ENCODE measurements around the gene SHISA9. TPM values are rescaled to one million over a fixed set of nuclear protein-coding genes. Genes with fewer than 3 reads are reported as not detected.

Gene SHISA9
- total RNA-seq, 2 donors from 2014 or later = not detected

DNA sequence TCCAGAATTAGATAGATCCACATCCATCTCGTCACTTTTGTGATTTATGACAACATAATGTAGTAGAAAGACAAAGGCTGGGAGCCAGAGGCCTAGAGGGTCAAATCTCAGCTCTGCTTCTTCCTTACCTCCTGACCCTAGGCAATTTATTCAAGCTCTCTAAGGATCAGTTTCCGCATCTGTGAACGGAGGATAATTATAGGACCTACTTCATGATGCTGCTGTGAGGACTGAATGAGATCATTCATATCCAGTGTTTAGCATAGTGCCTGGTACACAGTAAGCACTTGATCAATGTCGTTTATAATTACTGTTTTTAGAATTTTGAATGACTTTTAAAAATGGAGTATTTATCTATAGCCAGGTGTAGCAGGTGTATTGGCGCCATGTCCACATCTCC, 128.4 kb downstream of the SHISA9 start:
- no peaks in the 10 kb centered on the region for H3K27me3 Mint-ChIP-seq
- DNase-seq (no peak), ATAC-seq (no peak)
- no peaks in the 10 kb centered on the region for H3K9me3 ChIP-seq (ENCODE audit: control insufficient read depth, low read length, poor library complexity, severe bottlenecking)
- H3K4me1 Mint-ChIP-seq = no peaks in the 10 kb centered on the region
- H3K36me3 Mint-ChIP-seq (ENCODE audit: low read depth) = no peaks in the 10 kb centered on the region
- no peak overlapping the region for H3K4me3 Mint-ChIP-seq
- H3K27ac Mint-ChIP-seq = no peak overlapping the region

DNA sequence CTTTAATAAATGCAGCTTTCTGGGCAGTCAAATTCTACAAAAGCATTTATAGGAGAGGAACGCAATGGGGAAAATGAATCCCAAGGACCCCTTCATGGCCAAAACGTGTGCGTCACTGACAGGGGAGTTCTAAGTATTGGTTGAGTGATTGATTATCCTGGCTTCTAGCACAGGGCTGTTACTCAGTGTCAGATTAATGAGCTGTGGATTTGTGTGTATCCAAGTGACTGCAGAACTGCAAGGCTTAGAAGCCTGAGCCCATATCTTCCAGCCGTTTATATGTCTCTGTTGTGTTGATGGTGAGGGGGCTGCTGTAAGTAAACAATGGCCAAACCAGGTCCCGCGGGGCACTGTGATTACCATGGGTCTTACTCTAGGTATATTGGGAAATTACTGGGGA, 129.4 kb downstream of the SHISA9 start:
- H3K4me3 Mint-ChIP-seq = no peak overlapping the region
- DNase-seq (no peak), ATAC-seq (no peak)
- no peaks in the 10 kb centered on the region for H3K36me3 Mint-ChIP-seq (ENCODE audit: low read depth)
- H3K4me1 Mint-ChIP-seq = no peaks in the 10 kb centered on the region
- no peaks in the 10 kb centered on the region for H3K27me3 Mint-ChIP-seq
- H3K27ac Mint-ChIP-seq = no peak overlapping the region
- H3K9me3 ChIP-seq (ENCODE audit: control insufficient read depth, low read length, poor library complexity, severe bottlenecking) = no peaks in the 10 kb centered on the region

DNA sequence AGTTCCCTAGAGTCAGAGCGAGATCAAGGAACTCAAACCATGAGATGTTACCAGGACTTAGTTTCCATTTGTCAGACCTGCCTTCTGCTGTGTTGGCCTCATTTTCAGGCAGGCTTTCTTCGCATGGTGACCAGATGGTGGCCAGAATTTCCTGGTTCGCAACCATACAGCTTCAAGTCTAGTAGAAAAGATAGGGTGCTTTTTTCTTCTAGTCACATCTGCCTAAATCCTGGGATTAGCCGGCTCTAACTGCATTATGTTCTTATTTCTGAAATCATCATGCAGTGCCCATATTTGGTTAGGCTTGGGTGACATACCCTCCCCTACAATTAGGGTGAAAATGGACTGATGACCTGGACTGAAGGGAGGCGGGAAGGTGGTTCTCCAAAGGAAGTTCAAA, 131.5 kb downstream of the SHISA9 start:
- ATAC-seq = no peak
- Mint-ChIP-seq H3K4me1 (no peaks in the 10 kb centered on the region), H3K27ac (no peak overlapping the region), H3K4me3 (no peak overlapping the region), H3K27me3 (no peaks in the 10 kb centered on the region), H3K36me3 (ENCODE audit: low read depth) (no peaks in the 10 kb centered on the region)
- H3K9me3 ChIP-seq (ENCODE audit: control insufficient read depth, low read length, poor library complexity, severe bottlenecking) = no peaks in the 10 kb centered on the region
- no peak for DNase-seq

DNA sequence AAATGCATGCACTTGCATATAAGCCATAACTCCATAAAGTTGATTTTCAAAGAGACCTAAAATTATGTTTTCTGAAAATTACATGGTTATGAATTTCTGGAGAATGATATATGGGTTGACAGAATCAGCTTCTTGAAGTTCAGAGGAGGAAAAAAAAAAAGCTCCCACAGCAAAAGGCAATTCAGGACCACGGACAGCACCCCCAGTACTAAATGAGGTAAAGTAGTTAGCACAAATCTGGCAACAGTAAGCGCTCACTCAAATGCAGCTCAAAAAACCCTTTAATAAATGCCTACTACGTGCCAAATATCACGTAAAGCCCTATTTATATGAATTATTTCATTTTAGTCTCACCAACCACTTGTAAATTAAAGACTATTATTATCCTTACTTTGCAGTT, 135.2 kb downstream of the SHISA9 start:
- Mint-ChIP-seq H3K27me3 (no peaks in the 10 kb centered on the region), H3K27ac (no peak overlapping the region), H3K4me3 (no peak overlapping the region), H3K4me1 (no peaks in the 10 kb centered on the region), H3K36me3 (ENCODE audit: low read depth) (no peaks in the 10 kb centered on the region)
- H3K9me3 ChIP-seq (ENCODE audit: control insufficient read depth, low read length, poor library complexity, severe bottlenecking) = no peaks in the 10 kb centered on the region
- ATAC-seq = no peak
- no peak for DNase-seq

DNA sequence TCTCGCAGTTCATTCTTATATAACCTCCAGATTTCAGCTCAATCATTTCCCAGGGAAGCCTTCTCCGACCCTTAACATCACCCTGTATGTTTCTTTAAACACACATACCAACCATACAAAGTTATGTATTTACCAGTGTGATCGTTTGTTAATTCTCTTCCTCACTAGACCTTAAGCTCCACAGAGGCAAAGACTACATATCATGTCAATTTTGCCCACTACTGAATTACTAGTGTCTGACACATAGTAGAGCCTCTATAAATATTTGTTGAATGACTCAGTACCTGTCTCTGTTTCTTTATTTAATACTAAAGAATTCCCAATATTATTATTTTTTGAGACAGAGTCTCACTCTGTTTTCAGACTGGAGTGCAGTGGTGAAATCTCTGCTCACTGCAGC, 137.2 kb downstream of the SHISA9 start:
- ATAC-seq (no peak), DNase-seq (no peak)
- no peak overlapping the region for H3K27ac Mint-ChIP-seq
- no peaks in the 10 kb centered on the region for H3K4me1 Mint-ChIP-seq
- no peaks in the 10 kb centered on the region for H3K27me3 Mint-ChIP-seq
- no peak overlapping the region for H3K4me3 Mint-ChIP-seq
- no peaks in the 10 kb centered on the region for H3K36me3 Mint-ChIP-seq (ENCODE audit: low read depth)
- H3K9me3 ChIP-seq (ENCODE audit: control insufficient read depth, low read length, poor library complexity, severe bottlenecking) = no peaks in the 10 kb centered on the region

DNA sequence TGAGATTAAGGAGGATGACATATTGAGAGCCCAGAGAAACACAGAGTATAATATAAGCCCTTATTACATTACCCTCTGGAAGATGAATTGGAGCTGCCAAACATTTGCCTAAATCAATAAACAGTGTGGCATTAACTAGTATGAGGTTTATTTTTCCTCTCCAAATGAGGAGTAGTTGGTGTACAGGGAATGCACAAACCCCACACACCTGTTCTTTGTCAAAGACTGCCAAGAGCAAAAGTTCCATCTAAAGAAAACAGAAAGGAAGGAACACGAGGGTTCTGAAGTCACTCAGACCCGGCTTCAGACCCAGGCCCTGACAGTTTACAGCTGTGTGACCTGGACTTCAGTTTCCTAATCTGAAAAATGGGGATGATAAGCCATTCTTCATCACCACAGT, 138.1 kb downstream of the SHISA9 start:
- ATAC-seq = no peak
- H3K9me3 ChIP-seq (ENCODE audit: control insufficient read depth, low read length, poor library complexity, severe bottlenecking) = no peaks in the 10 kb centered on the region
- no peaks in the 10 kb centered on the region for H3K36me3 Mint-ChIP-seq (ENCODE audit: low read depth)
- no peak for DNase-seq
- H3K4me1 Mint-ChIP-seq = no peaks in the 10 kb centered on the region
- H3K27ac Mint-ChIP-seq = no peak overlapping the region
- no peaks in the 10 kb centered on the region for H3K27me3 Mint-ChIP-seq
- no peak overlapping the region for H3K4me3 Mint-ChIP-seq

DNA sequence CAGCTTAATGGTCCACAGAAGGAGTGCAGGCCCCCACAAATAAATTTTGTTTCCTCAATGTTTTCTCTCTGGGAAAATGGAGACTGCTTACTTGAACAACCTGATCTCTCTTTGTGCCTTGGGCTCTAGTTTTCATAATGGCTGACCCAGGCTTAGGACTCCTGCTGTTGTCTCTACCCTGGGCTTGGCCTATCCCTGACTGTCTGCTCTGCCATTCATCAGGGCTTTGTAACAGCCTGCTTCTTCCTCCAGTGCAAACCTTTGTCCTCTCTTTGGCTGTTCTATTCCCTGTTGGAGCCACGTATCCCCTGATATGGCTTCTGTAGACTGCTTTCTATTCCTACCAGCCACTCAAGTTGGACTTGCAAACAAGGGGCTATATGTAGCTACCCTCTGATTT, 139.8 kb downstream of the SHISA9 start:
- no peaks in the 10 kb centered on the region for H3K36me3 Mint-ChIP-seq (ENCODE audit: low read depth)
- H3K9me3 ChIP-seq (ENCODE audit: control insufficient read depth, low read length, poor library complexity, severe bottlenecking) = no peaks in the 10 kb centered on the region
- no peak overlapping the region for H3K4me3 Mint-ChIP-seq
- no peak overlapping the region for H3K27ac Mint-ChIP-seq
- ATAC-seq = no peak
- H3K4me1 Mint-ChIP-seq = no peaks in the 10 kb centered on the region
- no peaks in the 10 kb centered on the region for H3K27me3 Mint-ChIP-seq
- DNase-seq = no peak

DNA sequence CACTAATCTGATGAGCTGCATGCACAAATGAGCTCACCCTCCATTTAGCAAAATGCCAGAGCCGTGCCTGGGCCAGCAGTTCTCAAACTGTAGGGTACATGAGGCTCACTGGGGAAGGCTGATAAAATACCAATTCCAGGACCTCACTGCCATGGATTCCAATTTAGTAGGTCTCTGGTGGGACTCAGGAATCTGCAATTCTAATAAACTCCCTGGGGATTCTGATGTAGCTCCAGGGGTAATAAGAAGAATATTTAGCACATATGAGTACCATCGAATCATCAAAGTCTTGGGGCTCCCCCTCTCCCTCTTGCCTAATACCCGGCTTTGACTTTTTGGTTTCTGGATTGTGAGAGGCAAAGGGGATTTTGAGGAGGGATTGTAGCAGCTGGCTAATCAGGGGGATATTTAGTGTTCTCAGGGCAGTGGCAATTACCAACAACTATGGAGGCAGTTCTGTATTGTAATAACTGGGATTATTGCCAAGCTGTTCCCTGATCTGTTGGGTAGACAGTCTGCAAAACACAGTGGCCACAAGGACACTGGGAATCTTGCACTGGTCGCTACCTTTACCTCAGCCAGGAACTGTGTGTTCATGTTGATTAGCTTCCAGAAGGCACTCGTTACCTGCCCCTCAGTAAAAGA, 140.4 kb downstream of the SHISA9 start:
- H3K27ac Mint-ChIP-seq = no peak overlapping the region
- no peaks in the 10 kb centered on the region for H3K36me3 Mint-ChIP-seq (ENCODE audit: low read depth)
- H3K4me1 Mint-ChIP-seq = no peaks in the 10 kb centered on the region
- ATAC-seq (no peak), DNase-seq (no peak)
- H3K27me3 Mint-ChIP-seq = no peaks in the 10 kb centered on the region
- H3K4me3 Mint-ChIP-seq = no peak overlapping the region
- no peaks in the 10 kb centered on the region for H3K9me3 ChIP-seq (ENCODE audit: control insufficient read depth, low read length, poor library complexity, severe bottlenecking)

DNA sequence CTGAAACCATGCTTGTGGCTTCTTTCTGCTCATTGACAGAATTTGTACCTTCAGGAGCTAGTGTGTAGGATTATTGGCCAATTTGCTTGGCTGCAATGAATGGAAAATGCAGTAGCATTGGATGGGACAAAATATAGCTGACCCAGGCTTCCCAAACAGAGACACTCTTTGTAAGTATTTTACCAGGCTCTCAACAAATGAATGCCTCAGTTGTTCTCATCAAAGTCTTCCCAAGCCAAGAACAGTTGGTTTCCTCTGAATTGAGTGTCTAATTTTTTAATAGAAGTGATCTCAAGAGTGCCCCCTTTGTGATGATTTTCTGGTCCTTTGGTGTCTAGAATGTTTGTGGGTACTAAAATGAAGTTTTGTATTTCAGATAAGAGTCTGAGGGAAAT, 140.9 kb downstream of the SHISA9 start:
- Mint-ChIP-seq H3K36me3 (ENCODE audit: low read depth) (no peaks in the 10 kb centered on the region), H3K4me3 (no peak overlapping the region), H3K4me1 (no peaks in the 10 kb centered on the region), H3K27ac (no peak overlapping the region), H3K27me3 (no peaks in the 10 kb centered on the region)
- no peaks in the 10 kb centered on the region for H3K9me3 ChIP-seq (ENCODE audit: control insufficient read depth, low read length, poor library complexity, severe bottlenecking)
- ATAC-seq (no peak), DNase-seq (no peak)

DNA sequence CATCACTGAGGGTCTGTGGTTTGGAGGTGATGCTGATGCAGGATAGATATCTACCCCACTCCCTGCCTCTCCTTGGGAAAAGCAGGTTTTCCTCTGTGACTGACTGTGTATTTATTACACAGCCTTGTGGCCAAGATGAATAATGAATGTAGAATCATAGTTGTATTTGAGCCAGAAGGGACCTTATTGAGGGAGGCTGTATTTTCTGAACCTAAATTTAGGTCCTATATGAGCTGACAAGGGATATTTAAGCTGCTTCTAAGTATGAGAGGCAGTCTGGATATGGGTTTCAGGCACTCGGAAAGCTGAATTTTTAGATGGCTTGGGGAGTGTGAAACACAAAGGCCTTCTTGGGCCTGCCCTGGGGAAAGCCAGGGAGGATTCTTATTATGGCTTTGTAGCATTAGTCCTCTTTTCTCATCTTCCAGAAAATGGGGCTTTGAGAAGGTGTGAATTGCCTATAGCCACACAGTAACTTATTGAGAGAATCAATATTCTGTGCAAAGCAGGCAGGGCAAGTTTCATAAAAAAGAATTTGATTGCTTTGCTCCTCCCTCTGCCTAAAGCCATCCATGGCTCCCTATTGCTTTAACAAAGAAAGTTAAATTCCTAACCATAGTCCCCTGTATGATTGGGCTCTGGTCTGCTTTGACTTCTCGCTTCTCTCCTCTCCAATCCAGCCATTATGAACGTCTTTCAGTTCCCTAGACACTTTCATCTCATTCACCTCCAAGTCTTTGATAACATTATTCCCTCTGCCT, 144.8 kb downstream of the SHISA9 start:
- no peak overlapping the region for H3K4me3 Mint-ChIP-seq
- DNase-seq (no peak), ATAC-seq (no peak)
- H3K36me3 Mint-ChIP-seq (ENCODE audit: low read depth) = no peaks in the 10 kb centered on the region
- H3K4me1 Mint-ChIP-seq = no peaks in the 10 kb centered on the region
- H3K27ac Mint-ChIP-seq = no peak overlapping the region
- H3K9me3 ChIP-seq (ENCODE audit: control insufficient read depth, low read length, poor library complexity, severe bottlenecking) = no peaks in the 10 kb centered on the region
- no peaks in the 10 kb centered on the region for H3K27me3 Mint-ChIP-seq

DNA sequence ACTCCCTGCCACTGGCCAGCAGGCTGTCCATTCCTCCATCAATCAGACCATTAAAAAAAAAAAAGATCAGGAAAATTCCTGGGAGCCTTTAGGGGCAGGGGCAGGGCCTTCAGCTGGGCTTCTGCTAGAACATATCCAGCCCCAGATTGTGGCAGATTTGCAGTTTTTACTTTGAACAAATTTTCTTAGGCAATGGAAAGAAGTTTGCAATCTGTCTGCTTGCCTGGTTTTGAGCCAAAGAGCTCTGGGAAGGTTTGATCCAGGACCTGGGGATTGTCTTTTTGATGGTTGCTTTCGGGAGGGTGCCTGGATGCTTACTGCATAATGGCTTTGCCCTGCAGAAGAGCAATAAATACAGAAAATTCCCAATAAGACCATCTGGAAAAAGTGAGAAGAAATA, 145.9 kb downstream of the SHISA9 start:
- ATAC-seq (no peak), DNase-seq (no peak)
- Mint-ChIP-seq H3K27me3 (no peaks in the 10 kb centered on the region), H3K4me3 (no peak overlapping the region), H3K27ac (no peak overlapping the region), H3K4me1 (no peaks in the 10 kb centered on the region), H3K36me3 (ENCODE audit: low read depth) (no peaks in the 10 kb centered on the region)
- no peaks in the 10 kb centered on the region for H3K9me3 ChIP-seq (ENCODE audit: control insufficient read depth, low read length, poor library complexity, severe bottlenecking)

DNA sequence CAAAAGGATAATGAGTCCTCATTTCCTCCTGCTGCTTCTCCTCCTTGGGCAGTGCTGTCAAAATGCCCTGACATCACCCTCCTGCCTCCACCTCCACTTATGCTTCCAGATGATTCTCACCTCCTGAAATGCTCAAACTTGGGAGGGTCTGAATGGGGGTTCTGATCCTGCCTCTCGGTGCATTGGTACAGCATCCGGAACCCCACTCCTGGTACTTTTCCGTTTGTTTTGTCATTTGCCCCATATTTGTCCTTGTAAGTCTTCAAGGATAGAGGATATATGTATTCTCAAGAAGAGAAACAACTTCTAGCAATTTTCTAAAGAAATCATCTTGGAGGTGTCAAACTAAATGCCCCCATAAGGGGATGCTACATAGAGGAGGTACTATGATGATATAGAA, 148.3 kb downstream of the SHISA9 start:
- H3K4me3 Mint-ChIP-seq = no peak overlapping the region
- no peak for DNase-seq
- H3K4me1 Mint-ChIP-seq = no peaks in the 10 kb centered on the region
- no peak for ATAC-seq
- H3K36me3 Mint-ChIP-seq (ENCODE audit: low read depth) = no peaks in the 10 kb centered on the region
- H3K27me3 Mint-ChIP-seq = no peaks in the 10 kb centered on the region
- H3K9me3 ChIP-seq (ENCODE audit: control insufficient read depth, low read length, poor library complexity, severe bottlenecking) = no peaks in the 10 kb centered on the region
- H3K27ac Mint-ChIP-seq = no peak overlapping the region

DNA sequence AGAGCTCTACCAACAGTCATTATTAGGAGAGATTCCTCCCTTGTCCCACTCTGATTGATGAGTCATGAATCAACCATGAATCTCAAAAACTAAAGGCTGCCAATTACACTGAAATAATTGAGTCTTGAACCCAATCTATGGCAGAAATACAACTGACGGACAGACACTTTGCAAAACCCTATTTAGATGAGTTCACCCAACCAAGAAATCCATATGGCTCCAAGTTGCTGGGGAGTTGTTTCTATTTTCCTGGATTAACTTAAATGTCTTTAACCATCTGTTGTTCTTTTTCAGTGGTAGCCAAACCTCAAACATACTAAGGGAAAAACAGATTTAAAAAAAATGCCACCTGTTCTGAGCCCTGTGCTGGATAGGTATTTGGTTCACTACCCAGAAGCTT, 151.0 kb downstream of the SHISA9 start:
- ATAC-seq (no peak), DNase-seq (no peak)
- no peaks in the 10 kb centered on the region for H3K4me1 Mint-ChIP-seq
- H3K9me3 ChIP-seq (ENCODE audit: control insufficient read depth, low read length, poor library complexity, severe bottlenecking) = no peaks in the 10 kb centered on the region
- no peaks in the 10 kb centered on the region for H3K27me3 Mint-ChIP-seq
- H3K27ac Mint-ChIP-seq = no peak overlapping the region
- no peak overlapping the region for H3K4me3 Mint-ChIP-seq
- H3K36me3 Mint-ChIP-seq (ENCODE audit: low read depth) = no peaks in the 10 kb centered on the region

DNA sequence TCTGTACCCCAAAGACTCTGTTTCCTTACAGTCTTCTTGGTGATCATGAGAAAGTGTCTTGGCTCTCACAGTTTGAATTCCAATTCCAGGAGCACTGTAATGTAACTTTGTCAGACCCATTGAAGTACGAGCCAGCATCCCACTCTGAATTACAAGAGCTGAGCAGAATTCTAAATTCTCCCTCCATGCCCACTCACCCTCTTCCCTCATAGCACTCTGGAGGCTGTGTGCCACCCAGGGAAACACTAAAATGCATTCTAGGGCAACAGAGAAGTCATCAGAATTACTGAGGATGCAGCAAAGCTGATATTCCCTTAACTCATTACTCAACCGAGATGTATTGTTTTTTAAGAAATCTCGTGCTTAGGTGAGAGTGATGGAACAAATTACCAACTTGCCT, 154.1 kb downstream of the SHISA9 start:
- H3K9me3 ChIP-seq (ENCODE audit: control insufficient read depth, low read length, poor library complexity, severe bottlenecking) = no peaks in the 10 kb centered on the region
- DNase-seq = no peak
- no peak for ATAC-seq
- no peak overlapping the region for H3K4me3 Mint-ChIP-seq
- no peak overlapping the region for H3K27ac Mint-ChIP-seq
- no peaks in the 10 kb centered on the region for H3K36me3 Mint-ChIP-seq (ENCODE audit: low read depth)
- H3K4me1 Mint-ChIP-seq = no peaks in the 10 kb centered on the region
- H3K27me3 Mint-ChIP-seq = no peaks in the 10 kb centered on the region
